ENCODE measurements around the gene BTF3L4.

BTF3L4 gene

DNA sequence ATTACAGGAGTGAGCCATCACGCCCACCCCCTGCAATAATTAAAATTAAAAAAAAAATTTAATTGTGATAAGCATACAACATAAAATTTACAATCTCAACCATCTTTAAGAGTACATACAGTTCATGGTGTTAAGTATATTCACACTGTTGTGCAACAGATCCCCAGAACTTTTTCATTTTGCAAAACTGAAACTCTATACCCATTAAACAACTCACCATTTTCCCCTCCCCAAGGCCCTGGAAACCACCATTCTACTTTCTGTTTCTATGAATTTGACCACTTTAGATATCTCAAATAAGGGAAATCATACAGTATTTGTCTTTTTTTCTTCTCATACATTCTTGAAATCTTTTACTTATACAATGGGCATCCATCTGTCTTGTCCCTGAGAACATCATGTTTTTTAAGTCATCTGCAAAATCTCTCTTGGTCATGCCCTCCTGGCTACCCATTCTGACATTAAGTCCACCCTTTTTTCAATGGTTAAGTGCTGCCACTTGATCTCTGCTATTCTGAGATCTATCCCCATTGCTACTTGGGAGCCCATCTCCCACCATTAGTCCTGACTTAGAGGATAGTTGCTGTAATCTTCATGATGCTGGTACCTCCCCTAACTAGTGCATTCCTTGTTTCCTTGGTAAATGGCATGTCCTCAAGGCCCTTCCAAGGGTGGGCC is 46.4 kb downstream of the BTF3L4 start:
- no peaks in the 10 kb centered on the region for H3K27me3 ChIP-seq (ENCODE audit: control insufficient read depth, insufficient read depth, low read length)
- H3K27ac ChIP-seq (ENCODE audit: low read depth, low read length), result no peak overlapping the region
- H3K4me1 ChIP-seq (ENCODE audit: control insufficient read depth, insufficient read depth, low read length), result no peaks in the 10 kb centered on the region
- no peak overlapping the region for H3K9ac ChIP-seq (ENCODE audit: low read length)
- H3K4me3 ChIP-seq (ENCODE audit: low read length), result no peak overlapping the region
- H3K36me3 ChIP-seq (ENCODE audit: control insufficient read depth, insufficient read depth, low read length), result no peaks in the 10 kb centered on the region

GRCh38 chr1:52111492-52111891 is 55.4 kb downstream of the BTF3L4 start:
- Histone ChIP-seq H3K27me3 (ENCODE audit: control insufficient read depth, insufficient read depth, low read length) (no peaks in the 10 kb centered on the region), H3K36me3 (ENCODE audit: control insufficient read depth, insufficient read depth, low read length) (no peaks in the 10 kb centered on the region), H3K4me1 (ENCODE audit: control insufficient read depth, insufficient read depth, low read length) (no peaks in the 10 kb centered on the region), H3K27ac (ENCODE audit: low read depth, low read length) (no peak overlapping the region), H3K9ac (ENCODE audit: low read length) (no peak overlapping the region), H3K4me3 (ENCODE audit: low read length) (no peak overlapping the region)

DNA sequence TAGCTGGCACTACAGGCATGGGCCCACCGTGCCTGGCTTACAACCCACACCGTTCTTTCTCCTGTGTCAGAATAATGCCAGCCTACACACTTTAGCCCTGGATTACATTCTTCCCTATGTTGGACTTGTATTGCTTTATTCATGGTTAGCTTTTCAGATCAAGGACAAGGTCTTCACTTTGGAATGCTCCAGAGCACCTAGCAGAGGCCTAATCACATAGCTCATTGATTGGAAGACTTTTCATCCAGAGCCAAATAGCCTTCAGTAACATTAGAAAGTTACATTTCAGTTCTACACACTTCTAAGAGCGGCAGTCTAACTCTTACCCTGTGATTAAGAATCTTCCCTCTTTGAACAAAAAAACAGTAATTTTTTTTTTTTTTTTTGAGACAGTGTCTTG is 56.4 kb downstream of the BTF3L4 start:
- Histone ChIP-seq H3K27ac (ENCODE audit: low read depth, low read length) (no peak overlapping the region), H3K36me3 (ENCODE audit: control insufficient read depth, insufficient read depth, low read length) (no peaks in the 10 kb centered on the region), H3K4me3 (ENCODE audit: low read length) (no peak overlapping the region), H3K27me3 (ENCODE audit: control insufficient read depth, insufficient read depth, low read length) (no peaks in the 10 kb centered on the region), H3K9ac (ENCODE audit: low read length) (no peak overlapping the region), H3K4me1 (ENCODE audit: control insufficient read depth, insufficient read depth, low read length) (no peaks in the 10 kb centered on the region)

GRCh38 chr1:52119301-52120079 is 63.4 kb downstream of the BTF3L4 start:
- Histone ChIP-seq H3K4me1 (ENCODE audit: control insufficient read depth, insufficient read depth, low read length) (no peaks in the 10 kb centered on the region), H3K36me3 (ENCODE audit: control insufficient read depth, insufficient read depth, low read length) (no peaks in the 10 kb centered on the region), H3K27me3 (ENCODE audit: control insufficient read depth, insufficient read depth, low read length) (no peaks in the 10 kb centered on the region), H3K9ac (ENCODE audit: low read length) (no peak overlapping the region), H3K4me3 (ENCODE audit: low read length) (no peak overlapping the region), H3K27ac (ENCODE audit: low read depth, low read length) (no peak overlapping the region)

- H3K4me1 ChIP-seq (ENCODE audit: control insufficient read depth, insufficient read depth, low read length), result no peaks in the 10 kb centered on the region
- no peaks in the 10 kb centered on the region for H3K36me3 ChIP-seq (ENCODE audit: control insufficient read depth, insufficient read depth, low read length)
- no peak overlapping the region for H3K4me3 ChIP-seq (ENCODE audit: low read length)
- no peak overlapping the region for H3K9ac ChIP-seq (ENCODE audit: low read length)
- H3K27me3 ChIP-seq (ENCODE audit: control insufficient read depth, insufficient read depth, low read length), result no peaks in the 10 kb centered on the region
- no peak overlapping the region for H3K27ac ChIP-seq (ENCODE audit: low read depth, low read length)
Observed at GRCh38 chr1:52122384-52122783, 66.3 kb downstream of the BTF3L4 start.

DNA sequence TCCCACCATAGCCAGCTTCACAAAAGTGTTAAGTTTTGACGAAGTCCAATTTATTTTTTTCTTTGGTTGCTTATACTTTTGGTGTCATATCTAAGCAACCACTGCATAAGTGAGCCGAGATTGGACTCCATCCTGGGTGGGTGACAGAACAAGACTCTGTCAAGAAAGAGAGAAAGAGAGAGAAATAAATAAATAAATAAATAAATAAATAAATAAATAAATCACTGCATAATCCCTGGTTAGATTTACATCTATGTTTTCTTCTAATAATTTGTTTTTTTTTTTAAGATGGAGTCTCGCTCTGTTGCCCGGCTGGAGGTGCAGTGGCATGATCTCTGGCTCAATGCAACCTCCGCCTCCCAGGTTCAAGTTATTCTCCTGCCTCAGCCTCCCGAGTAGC is 67.5 kb downstream of the BTF3L4 start:
- Histone ChIP-seq H3K9ac (ENCODE audit: low read length) (no peak overlapping the region), H3K4me1 (ENCODE audit: control insufficient read depth, insufficient read depth, low read length) (no peaks in the 10 kb centered on the region), H3K27me3 (ENCODE audit: control insufficient read depth, insufficient read depth, low read length) (no peaks in the 10 kb centered on the region), H3K4me3 (ENCODE audit: low read length) (no peak overlapping the region), H3K36me3 (ENCODE audit: control insufficient read depth, insufficient read depth, low read length) (no peaks in the 10 kb centered on the region), H3K27ac (ENCODE audit: low read depth, low read length) (no peak overlapping the region)

DNA sequence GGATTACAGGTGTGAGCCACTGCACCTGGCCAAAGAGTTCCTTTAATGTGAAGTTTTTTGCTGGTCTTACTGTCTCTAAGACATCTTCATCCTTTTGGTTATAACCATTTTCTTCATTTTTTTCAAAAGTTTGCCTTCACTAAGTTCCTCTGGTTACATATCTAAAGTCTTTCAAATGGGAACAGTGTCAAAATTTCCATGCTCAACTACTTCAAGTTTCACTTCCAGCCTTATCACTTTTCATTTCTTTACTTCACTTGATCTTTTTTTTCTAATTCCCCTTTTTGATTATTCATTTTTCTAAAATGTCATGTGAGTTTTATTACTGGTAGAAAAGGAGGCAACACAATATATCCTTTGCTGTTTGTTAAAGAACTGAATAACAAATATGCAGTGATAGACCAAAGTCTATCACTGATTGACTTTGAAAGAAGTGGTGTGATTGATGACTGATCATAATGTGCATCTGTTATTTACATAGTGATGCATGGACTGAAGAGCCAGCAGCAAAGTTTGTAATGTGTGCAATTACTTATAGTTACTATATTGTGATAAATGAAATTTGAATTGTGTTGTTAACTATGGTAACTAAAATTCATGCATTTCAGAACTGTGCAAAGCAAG is 69.8 kb downstream of the BTF3L4 start:
- Histone ChIP-seq H3K27me3 (ENCODE audit: control insufficient read depth, insufficient read depth, low read length) (no peaks in the 10 kb centered on the region), H3K4me3 (ENCODE audit: low read length) (no peak overlapping the region), H3K4me1 (ENCODE audit: control insufficient read depth, insufficient read depth, low read length) (no peaks in the 10 kb centered on the region), H3K36me3 (ENCODE audit: control insufficient read depth, insufficient read depth, low read length) (no peaks in the 10 kb centered on the region), H3K9ac (ENCODE audit: low read length) (no peak overlapping the region), H3K27ac (ENCODE audit: low read depth, low read length) (no peak overlapping the region)

GRCh38 chr1:52127181-52128180 is 71.4 kb downstream of the BTF3L4 start:
- Histone ChIP-seq H3K27me3 (ENCODE audit: control insufficient read depth, insufficient read depth, low read length) (no peaks in the 10 kb centered on the region), H3K4me1 (ENCODE audit: control insufficient read depth, insufficient read depth, low read length) (no peaks in the 10 kb centered on the region), H3K9ac (ENCODE audit: low read length) (no peak overlapping the region), H3K4me3 (ENCODE audit: low read length) (no peak overlapping the region), H3K36me3 (ENCODE audit: control insufficient read depth, insufficient read depth, low read length) (no peaks in the 10 kb centered on the region), H3K27ac (ENCODE audit: low read depth, low read length) (no peak overlapping the region)

GRCh38 chr1:52139817-52140540 is 83.9 kb downstream of the BTF3L4 start:
- Histone ChIP-seq H3K36me3 (ENCODE audit: control insufficient read depth, insufficient read depth, low read length) (no peaks in the 10 kb centered on the region), H3K4me3 (ENCODE audit: low read length) (no peak overlapping the region), H3K27me3 (ENCODE audit: control insufficient read depth, insufficient read depth, low read length) (no peaks in the 10 kb centered on the region), H3K27ac (ENCODE audit: low read depth, low read length) (no peak overlapping the region), H3K9ac (ENCODE audit: low read length) (no peak overlapping the region), H3K4me1 (ENCODE audit: control insufficient read depth, insufficient read depth, low read length) (no peaks in the 10 kb centered on the region)
